Measurements from ENCODE around the gene FREM2. TPM values are rescaled to one million over a fixed set of nuclear protein-coding genes. Genes with fewer than 3 reads are reported as not detected.

Gene FREM2, protein sequence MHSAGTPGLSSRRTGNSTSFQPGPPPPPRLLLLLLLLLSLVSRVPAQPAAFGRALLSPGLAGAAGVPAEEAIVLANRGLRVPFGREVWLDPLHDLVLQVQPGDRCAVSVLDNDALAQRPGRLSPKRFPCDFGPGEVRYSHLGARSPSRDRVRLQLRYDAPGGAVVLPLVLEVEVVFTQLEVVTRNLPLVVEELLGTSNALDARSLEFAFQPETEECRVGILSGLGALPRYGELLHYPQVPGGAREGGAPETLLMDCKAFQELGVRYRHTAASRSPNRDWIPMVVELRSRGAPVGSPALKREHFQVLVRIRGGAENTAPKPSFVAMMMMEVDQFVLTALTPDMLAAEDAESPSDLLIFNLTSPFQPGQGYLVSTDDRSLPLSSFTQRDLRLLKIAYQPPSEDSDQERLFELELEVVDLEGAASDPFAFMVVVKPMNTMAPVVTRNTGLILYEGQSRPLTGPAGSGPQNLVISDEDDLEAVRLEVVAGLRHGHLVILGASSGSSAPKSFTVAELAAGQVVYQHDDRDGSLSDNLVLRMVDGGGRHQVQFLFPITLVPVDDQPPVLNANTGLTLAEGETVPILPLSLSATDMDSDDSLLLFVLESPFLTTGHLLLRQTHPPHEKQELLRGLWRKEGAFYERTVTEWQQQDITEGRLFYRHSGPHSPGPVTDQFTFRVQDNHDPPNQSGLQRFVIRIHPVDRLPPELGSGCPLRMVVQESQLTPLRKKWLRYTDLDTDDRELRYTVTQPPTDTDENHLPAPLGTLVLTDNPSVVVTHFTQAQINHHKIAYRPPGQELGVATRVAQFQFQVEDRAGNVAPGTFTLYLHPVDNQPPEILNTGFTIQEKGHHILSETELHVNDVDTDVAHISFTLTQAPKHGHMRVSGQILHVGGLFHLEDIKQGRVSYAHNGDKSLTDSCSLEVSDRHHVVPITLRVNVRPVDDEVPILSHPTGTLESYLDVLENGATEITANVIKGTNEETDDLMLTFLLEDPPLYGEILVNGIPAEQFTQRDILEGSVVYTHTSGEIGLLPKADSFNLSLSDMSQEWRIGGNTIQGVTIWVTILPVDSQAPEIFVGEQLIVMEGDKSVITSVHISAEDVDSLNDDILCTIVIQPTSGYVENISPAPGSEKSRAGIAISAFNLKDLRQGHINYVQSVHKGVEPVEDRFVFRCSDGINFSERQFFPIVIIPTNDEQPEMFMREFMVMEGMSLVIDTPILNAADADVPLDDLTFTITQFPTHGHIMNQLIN (N-terminal part only)
- polyA plus RNA-seq (ENCODE audit: insufficient read length in 3 of 3): 10 to 100 TPM; 44.5 to 50.5 (median 45.6) TPM

DNA sequence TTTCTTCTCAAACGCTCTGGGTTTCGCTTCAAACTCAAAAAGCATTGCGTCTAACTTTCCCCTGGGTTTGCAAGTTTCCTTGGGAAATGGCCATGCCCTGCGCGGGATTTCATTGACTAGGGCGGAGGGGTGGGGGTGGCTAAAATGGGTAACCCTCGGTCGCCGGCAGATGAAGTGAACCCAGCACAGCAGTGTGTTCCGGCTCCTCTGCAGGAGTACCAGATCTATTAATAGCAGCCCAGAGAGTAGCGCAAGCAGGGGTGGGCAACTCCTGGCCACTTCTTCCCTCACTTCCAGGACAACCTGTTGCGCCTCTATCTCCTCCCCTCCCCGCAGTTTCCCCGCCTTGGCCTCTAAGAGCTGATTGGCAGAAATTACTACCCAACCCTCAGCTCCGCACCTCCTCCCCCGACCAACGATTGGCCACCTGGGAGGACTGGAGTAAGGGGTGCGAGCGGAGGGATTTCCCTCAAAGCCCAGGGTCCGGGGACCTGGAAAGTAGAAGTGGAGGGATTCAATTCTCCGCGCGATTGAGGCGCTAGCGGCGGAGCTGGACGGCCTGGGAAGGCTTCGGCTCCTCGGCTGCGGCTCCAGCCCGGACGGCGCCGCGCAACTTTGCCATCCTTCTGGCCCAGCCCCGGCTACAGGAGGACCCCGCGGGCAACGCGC, at the start of gene FREM2:
Gene FREM2, plus strand, starts transcription at position 501 of the 669 bp plus-strand sequence. CDS start 268 bp downstream, outside the sequence.
- DNase-seq (ENCODE audit: low read depth in 3 of 3, low spot score in 2 of 3): peak; percentile 68 to 86 (median 80)

- DNase-seq (ENCODE audit: low read depth in 3 of 3, low spot score in 2 of 3): no peak
These were observed 49.3 kb upstream of the FREM2 start for GRCh38 chr13:38637576-38637975.

GRCh38 chr13:38641164-38641948, 45.5 kb upstream of the FREM2 start:
- no peak for DNase-seq (ENCODE audit: low read depth in 3 of 3, low spot score in 2 of 3)

DNA sequence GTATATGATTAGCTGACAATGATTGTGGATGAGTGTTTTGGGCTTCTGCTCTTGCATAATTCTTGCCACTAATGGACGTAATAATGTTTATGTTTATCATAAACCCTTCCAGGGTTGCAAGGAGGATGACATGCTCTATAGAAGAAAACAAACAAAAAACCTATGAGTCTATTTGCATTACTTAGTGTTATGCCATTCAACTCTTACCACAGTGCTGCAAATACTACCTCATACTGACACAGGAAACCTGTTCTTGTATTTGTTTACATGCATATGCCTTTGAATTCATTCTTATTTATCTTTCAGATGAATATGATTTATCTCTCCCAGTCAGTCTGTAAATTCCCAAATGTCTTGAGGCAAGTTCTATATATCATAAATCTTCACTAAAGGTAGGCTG, 39.6 kb upstream of the FREM2 start:
- DNase-seq (ENCODE audit: low read depth in 3 of 3, low spot score in 2 of 3): no peak

GRCh38 chr13:38648912-38649311, 38.0 kb upstream of the FREM2 start:
- DNase-seq (ENCODE audit: low read depth in 3 of 3, low spot score in 2 of 3): no peak

- no peak for DNase-seq (ENCODE audit: low read depth in 3 of 3, low spot score in 2 of 3)
These were observed 30.2 kb upstream of the FREM2 start for GRCh38 chr13:38656699-38657098.

GRCh38 chr13:38657191-38657590, 29.7 kb upstream of the FREM2 start:
- DNase-seq (ENCODE audit: low read depth in 3 of 3, low spot score in 2 of 3): no peak

DNA sequence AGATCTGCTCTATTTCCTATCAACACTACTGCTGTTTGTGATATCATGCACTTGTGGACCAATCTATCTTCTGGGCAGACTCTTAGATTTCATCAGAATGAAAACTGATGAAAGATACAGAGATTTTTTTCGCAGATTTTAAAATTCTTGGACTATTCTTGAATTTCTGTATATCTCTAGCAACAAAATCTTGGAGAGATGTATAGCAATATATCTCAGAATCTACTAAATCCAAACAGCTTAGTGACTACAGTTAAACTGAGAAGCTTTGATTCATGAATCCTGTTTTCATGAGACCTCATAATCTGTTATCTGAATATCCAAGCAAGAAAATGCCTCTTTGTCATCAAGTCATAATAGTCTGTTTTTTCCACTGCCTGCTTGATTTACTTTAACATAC, 28.0 kb upstream of the FREM2 start:
- DNase-seq (ENCODE audit: low read depth in 3 of 3, low spot score in 2 of 3): no peak

DNA sequence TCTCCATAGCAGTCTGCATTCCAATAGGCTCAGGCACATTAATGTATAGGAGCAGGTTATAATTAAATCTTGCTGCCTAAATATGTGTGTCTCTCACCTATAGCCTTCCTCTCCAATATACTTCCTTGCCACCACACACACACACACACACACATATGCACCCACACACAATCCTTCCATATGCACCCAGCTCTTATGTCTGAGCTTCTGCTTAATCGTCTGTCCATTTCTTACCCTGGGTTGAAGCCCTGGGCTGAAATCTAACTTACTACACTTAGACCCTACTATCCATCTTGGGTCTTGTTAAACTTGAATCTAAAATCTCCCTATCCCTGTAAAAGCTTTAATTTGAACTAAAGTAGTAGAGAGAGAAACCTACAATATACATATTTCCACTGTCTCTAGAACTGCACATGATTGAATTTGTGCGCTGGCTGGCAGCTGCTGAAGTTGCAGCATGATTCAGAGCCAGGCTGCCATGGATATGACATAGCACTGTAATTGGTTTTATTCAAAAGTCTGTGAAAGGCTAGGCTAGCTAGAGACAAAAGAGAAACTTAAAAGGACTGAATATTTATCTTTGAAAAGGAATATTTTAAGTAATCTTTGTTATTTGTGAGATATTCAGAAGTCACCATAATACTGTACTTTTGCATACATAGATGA, 25.7 kb upstream of the FREM2 start:
- DNase-seq (ENCODE audit: low read depth in 3 of 3, low spot score in 2 of 3): no peak

GRCh38 chr13:38662362-38662761, 24.5 kb upstream of the FREM2 start:
- no peak for DNase-seq (ENCODE audit: low read depth in 3 of 3, low spot score in 2 of 3)

DNA sequence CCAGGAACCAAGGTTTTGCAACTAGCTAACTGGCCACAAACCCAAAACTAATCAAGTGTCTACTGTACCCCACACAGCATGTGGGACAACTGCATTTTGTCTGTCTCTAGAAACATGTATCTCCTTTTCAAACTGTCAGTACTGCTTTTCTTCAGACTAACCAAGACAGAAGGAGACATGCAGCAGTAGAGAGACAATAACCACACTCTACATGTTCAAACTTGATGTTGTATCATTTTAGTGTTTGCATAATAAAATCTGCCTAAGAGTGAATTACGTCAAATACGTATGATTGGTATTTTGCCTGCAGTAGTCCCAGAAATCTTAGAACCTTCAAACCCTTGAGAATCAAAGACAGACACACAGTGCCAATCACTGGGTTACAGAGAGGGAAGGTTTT, 22.0 kb upstream of the FREM2 start:
- no peak for DNase-seq (ENCODE audit: low read depth in 3 of 3, low spot score in 2 of 3)

GRCh38 chr13:38667526-38668109, 19.3 kb upstream of the FREM2 start:
- DNase-seq (ENCODE audit: low read depth in 3 of 3, low spot score in 2 of 3): no peak

DNA sequence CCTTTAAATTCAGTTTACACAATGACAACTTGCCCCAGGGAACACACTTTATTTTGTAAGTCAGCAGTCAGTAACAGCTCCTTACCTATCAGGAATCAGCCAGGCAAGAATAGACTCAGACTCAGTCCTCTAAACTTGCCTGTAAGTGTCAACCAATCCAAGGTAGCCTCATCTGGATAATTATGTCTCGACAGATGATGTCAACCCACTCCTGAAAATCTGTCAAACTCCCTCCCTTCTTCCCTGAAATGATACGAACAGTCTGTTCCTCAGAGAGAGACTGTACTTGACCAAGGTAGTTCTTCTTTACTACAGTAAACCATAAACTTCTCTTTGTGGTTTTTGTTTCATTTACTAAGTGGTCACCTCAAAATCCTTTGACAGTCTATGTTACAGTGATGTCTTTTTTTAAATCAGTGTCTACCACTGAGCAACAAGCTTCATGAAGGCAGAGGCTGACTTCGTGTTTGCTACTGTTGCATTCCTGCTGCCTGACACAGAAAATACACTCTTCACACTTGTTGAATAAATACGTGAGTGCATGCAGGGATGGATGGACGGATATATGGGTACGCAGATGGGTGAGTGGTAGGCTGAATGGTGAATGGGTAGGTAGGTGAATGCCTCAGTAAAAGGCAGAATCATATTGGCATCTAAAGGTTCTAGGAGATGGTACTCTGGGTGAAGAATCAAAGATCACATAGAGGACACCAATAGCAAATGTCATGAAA, 17.5 kb upstream of the FREM2 start:
- DNase-seq (ENCODE audit: low read depth in 3 of 3, low spot score in 2 of 3): no peak

DNA sequence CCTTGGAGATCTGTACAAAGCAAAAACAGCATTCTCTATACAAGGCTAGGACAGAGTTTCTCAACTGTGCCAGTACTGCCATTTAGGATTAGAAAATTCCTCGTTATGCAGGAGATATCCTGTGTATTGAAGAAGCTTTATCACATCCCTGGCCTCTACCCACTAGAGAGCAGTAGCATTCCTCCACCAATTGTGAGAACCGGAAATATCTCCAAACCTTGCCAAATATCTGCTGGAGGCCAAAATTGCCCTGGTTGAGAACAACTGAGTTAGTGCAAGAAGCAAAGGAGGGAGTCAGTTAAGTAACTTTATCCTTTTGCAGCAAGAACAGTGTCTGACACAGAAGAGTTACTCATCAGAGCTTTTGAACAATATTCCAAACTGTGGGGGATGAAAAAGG, 16.2 kb upstream of the FREM2 start:
- no peak for DNase-seq (ENCODE audit: low read depth in 3 of 3, low spot score in 2 of 3)

- no peak for DNase-seq (ENCODE audit: low read depth in 3 of 3, low spot score in 2 of 3)
These were observed 14.9 kb upstream of the FREM2 start for GRCh38 chr13:38671980-38672379.

GRCh38 chr13:38674208-38674607, 12.7 kb upstream of the FREM2 start:
- no peak for DNase-seq (ENCODE audit: low read depth in 3 of 3, low spot score in 2 of 3)

DNA sequence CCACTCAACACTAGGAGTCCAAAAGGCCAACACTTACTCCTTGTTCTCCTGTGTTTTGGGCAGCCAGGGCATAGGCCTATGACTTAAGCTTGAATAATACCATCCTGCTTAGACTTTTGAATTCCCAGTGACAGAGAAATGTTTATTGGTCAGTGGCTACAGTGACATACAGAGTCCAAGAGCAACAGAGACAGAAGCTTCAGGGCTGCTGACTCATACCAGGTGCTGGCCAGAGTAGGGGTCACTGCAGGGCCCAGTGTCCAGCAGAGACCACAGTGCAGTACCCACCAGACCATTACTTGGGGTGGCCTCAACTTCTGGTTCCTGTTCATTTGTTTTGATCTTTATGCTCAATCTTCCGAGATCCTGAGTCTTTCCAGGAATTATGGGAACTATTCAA, 6.0 kb upstream of the FREM2 start:
- DNase-seq (ENCODE audit: low read depth in 3 of 3, low spot score in 2 of 3): no peak

DNA sequence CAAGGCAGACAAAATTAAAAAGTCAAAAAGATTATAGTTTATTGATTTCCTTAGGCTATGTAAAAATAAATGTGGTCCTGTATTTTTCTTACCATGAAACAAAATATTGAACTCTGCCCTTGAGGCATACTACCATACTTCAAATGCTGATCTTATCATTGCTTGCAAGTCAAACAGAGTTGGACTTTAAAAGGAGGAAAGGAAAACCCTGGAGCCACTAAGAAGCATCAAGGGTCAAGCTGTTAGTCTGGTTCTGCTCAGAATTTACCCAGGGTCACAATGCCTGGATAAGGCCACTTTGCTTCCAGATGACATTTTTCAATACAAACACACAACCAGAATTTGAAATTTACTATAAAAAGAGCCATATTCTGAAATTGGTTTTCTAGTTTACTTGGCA, 2.2 kb upstream of the FREM2 start:
- DNase-seq (ENCODE audit: low read depth in 3 of 3, low spot score in 2 of 3): no peak

Data from right renal cortex interstitium (tissue), 3 donors.